Esophagus squamous epithelium (tissue), 5 donors: ENCODE measurements around the gene ESPL1. TPM values are rescaled to one million over a fixed set of nuclear protein-coding genes. Genes with fewer than 3 reads are reported as not detected.

Source experiments
- DNase-seq: peaks from one replicate; lab custom pipeline; 2025; lab: John Stamatoyannopoulos, UW
- H3K27ac ChIP-seq, 4 donors: fragments of 200-600 bp; sonication (generic); one replicate each; pipeline ENCODE4 v1.5.1; 2016 to 2019; ENCODE audit warnings: mild to moderate bottlenecking in 1 of 4
- H3K27me3 ChIP-seq, 4 donors: fragments of 200-600 bp; sonication (generic); 1 replicate in 3 of 4; 2 replicates in 1 of 4; pipeline versions ENCODE4 v1.5.1 to v1.6.0; 2017 to 2021; ENCODE audit warnings: antibody characterized with exemption in 1 of 4
- H3K36me3 ChIP-seq, 3 donors: fragments of 200-600 bp; sonication (generic); one replicate each; pipeline ENCODE4 v1.5.1; 2016 to 2019
- H3K4me1 ChIP-seq, 3 donors: fragments of 200-600 bp; sonication (generic); one replicate each; pipeline ENCODE4 v1.5.1; 2017 to 2019
- H3K4me3 ChIP-seq, 4 donors: fragments of 200-600 bp; sonication (generic); 1 replicate in 3 of 4; 2 replicates in 1 of 4; pipeline ENCODE4 v1.5.1; 2016 to 2019; ENCODE audit warnings: mild to moderate bottlenecking in 2 of 4, moderate library complexity in 1 of 4
- H3K9me3 ChIP-seq, 3 donors: fragments of 200-600 bp; sonication (generic); one replicate each; pipeline ENCODE4 v1.5.1; 2016 to 2019
- CTCF ChIP-seq, 6 experiments: fragments of 450-650 bp in 4 of 6; fragments of 200-600 bp in 2 of 6; sonication (generic) in 2 of 6; IDR thresholded peaks; one replicate each; pipeline ENCODE4 v1.5.1; 2016 to 2019; ENCODE audit warnings: antibody characterized with exemption in 6 of 6, mild to moderate bottlenecking in 4 of 6, moderate library complexity in 4 of 6
- POLR2A ChIP-seq, 4 donors: fragments of 450-650 bp; IDR thresholded peaks; one replicate each; pipeline ENCODE4 v1.6.1; 2017; ENCODE audit warnings: antibody characterized with exemption in 4 of 4, mild to moderate bottlenecking in 4 of 4, moderate library complexity in 3 of 4
- WGBS, 2 donors: methylation state at CpG; one replicate each; pipeline ENCODE4 v1.1.5; 2018; 5-methylcytosine and 5-hydroxymethylcytosine counted together
- intact Hi-C: fragments of 100-400 bp; cut with DNase I; formaldehyde crosslinking; loops from one replicate; pipeline ENCODE4 v1.15.0; 2022
- total RNA-seq, 4 donors: library from RNA; depleted of rRNA; stranded (reverse); fragments of >200 nt; gene quantifications; one replicate each; pipeline ENCODE4 v1.1.0, GENCODE V29; 2016
- donor health status: DM: yes; HTN: yes; CAD: no.

The ESPL1 gene
- total RNA-seq, 4 donors from 2014 or later = 32.2 to 85.6 (median 48.0) TPM

GRCh38 chr12:53338916-53339315 lies 70.8 kb downstream of the ESPL1 start:
- DNase-seq = no peak
- TF ChIP-seq CTCF (IDR thresholded peaks at IDR 0.05) = no peak
- TF ChIP-seq POLR2A (IDR thresholded peaks at IDR 0.05) = no peak
- intact Hi-C loops = no loop called here
- no peaks in the 10 kb centered on the region for H3K36me3 ChIP-seq
- H3K27ac ChIP-seq = no peak overlapping the region
- peaks cover 0 to 57% (median 0%) of the 10 kb centered on the region in 4 donors for H3K27me3 ChIP-seq
- no peaks in the 10 kb centered on the region for H3K4me1 ChIP-seq
- no peaks in the 10 kb centered on the region for H3K9me3 ChIP-seq
- H3K4me3 ChIP-seq = no peak overlapping the region
- WGBS, 2 donors = 0 to 64% methylated on average over 1 to 2 of the region's 6 CpGs

GRCh38 chr12:53340398-53340797 lies 72.3 kb downstream of the ESPL1 start:
- no peak for DNase-seq
- H3K4me1 ChIP-seq = peaks cover 0 to 14% (median 5%) of the 10 kb centered on the region in 3 donors
- no peak overlapping the region for H3K4me3 ChIP-seq
- H3K27me3 ChIP-seq = peaks cover 0 to 43% (median 0%) of the 10 kb centered on the region in 4 donors
- H3K9me3 ChIP-seq = no peaks in the 10 kb centered on the region
- TF ChIP-seq POLR2A (IDR thresholded peaks at IDR 0.05) (no peak), CTCF (IDR thresholded peaks at IDR 0.05) (no peak)
- WGBS, 2 donors = 77% methylated on average over 3 of the region's 9 CpGs; no CpG with 5 or more reads in 1 of the 2 donors
- H3K27ac ChIP-seq = no peak overlapping the region
- H3K36me3 ChIP-seq = no peaks in the 10 kb centered on the region
- intact Hi-C loops = no loop called here

Other genes with a start within 250 kb of the ESPL1 start
- gene TNS2, start 218.2 kb upstream of the ESPL1 start, total RNA-seq = 10 to 100 TPM; 10.8 to 82.0 (median 20.8) TPM
- 10 to 100 TPM; 28.2 to 41.4 (median 29.2) TPM for gene SPRYD3, start 188.9 kb upstream of the ESPL1 start, total RNA-seq
- gene IGFBP6, start 170.6 kb upstream of the ESPL1 start, total RNA-seq = 100 to 1,000 TPM in 2 of 4 donors, 10 to 100 TPM in 2; 34.5 to 506 (median 94.0) TPM
- not detected for gene SOAT2, start 164.8 kb upstream of the ESPL1 start, total RNA-seq
- 10 to 100 TPM in 2 of 4 donors, 1 to 10 TPM in 2; 6.9 to 21.2 (median 9.8) TPM for gene ZNF740, start 87.6 kb upstream of the ESPL1 start, total RNA-seq
- 10 to 100 TPM; 11.4 to 30.5 (median 15.7) TPM for gene CSAD, start 87.4 kb upstream of the ESPL1 start, total RNA-seq
- 1 to 10 TPM; 4.2 to 7.2 (median 5.9) TPM for gene ITGB7, start 61.0 kb upstream of the ESPL1 start, total RNA-seq
- 100 to 1,000 TPM in 3 of 4 donors, 10 to 100 TPM in 1; 98.0 to 171 (median 125) TPM for gene RARG, start 36.1 kb upstream of the ESPL1 start, total RNA-seq
- gene PFDN5, start 27.2 kb downstream of the ESPL1 start, total RNA-seq = 100 to 1,000 TPM; 203 to 638 (median 324) TPM
- 10 to 100 TPM; 25.2 to 33.2 (median 28.3) TPM for gene MYG1, start 31.4 kb downstream of the ESPL1 start, total RNA-seq
- 10 to 100 TPM; 29.4 to 33.9 (median 30.0) TPM for gene AAAS, start 53.3 kb downstream of the ESPL1 start, total RNA-seq
- gene SP7, start 68.1 kb downstream of the ESPL1 start, total RNA-seq = not detected
- 10 to 100 TPM; 58.2 to 78.4 (median 62.0) TPM for gene SP1, start 111.9 kb downstream of the ESPL1 start, total RNA-seq
- under 1 TPM in 1 of 4 donors, not detected in 3; 0.76 TPM for gene AMHR2, start 155.6 kb downstream of the ESPL1 start, total RNA-seq
- gene PRR13, start 173.4 kb downstream of the ESPL1 start, total RNA-seq = 10 to 100 TPM; 24.9 to 72.9 (median 51.1) TPM
- gene PCBP2, start 183.8 kb downstream of the ESPL1 start, total RNA-seq = 100 to 1,000 TPM; 202 to 400 (median 287) TPM
- 1 to 10 TPM in 3 of 4 donors, under 1 TPM in 1; 0.80 to 8.4 (median 2.7) TPM for gene MAP3K12, start 231.2 kb downstream of the ESPL1 start, total RNA-seq
- gene TARBP2, start 233.0 kb downstream of the ESPL1 start, total RNA-seq = 10 to 100 TPM; 19.5 to 25.9 (median 22.7) TPM
- gene NPFF, start 239.2 kb downstream of the ESPL1 start, total RNA-seq = under 1 TPM in 1 of 4 donors, not detected in 3; 0.70 TPM